WTC11 (cell line): ENCODE results near the gene ACOX2. TPM values are rescaled to one million over a fixed set of nuclear protein-coding genes. Genes with fewer than 3 reads are reported as not detected.

ENCODE experiments used
- ATAC-seq: fragments of 200-7000 bp; cut with Tn5 transposase; 2 replicates; pipeline ENCODE4 v1.10.0; 2021; ENCODE audit warnings: mild to moderate bottlenecking, moderate library complexity
- CTCF ChIA-PET: fragments of 300-600 bp; sonication (Branson Sonifier 250); formaldehyde crosslinking; loops from one replicate; lab custom pipeline; 2021; ENCODE audit warnings: antibody characterized with exemption; lab: Charles Lee
- POLR2A ChIA-PET: fragments of 350-600 bp; sonication (Branson Sonifier 250); formaldehyde crosslinking; loops from one replicate; lab custom pipeline; 2021; ENCODE audit warnings: antibody characterized with exemption; lab: Charles Lee
- DNase-seq: peaks from one replicate; pipeline ENCODE4 v3.0.0; 2021; ENCODE audit warnings: low spot score
- H3K27ac Mint-ChIP-seq: 2 replicates; pipeline ENCODE4 v1.8.0; 2021; ENCODE audit warnings: mixed read lengths
- H3K27me3 Mint-ChIP-seq: 2 replicates; pipeline ENCODE4 v1.8.0; 2021; ENCODE audit warnings: low read depth, mild to moderate bottlenecking, moderate library complexity, mixed read lengths
- H3K36me3 Mint-ChIP-seq: 2 replicates; pipeline ENCODE4 v1.8.0; 2021; ENCODE audit warnings: mixed read lengths
- H3K4me1 Mint-ChIP-seq: 2 replicates; pipeline ENCODE4 v1.8.0; 2022; ENCODE audit warnings: mixed read lengths
- H3K4me3 Mint-ChIP-seq: 2 replicates; pipeline ENCODE4 v1.8.0; 2021; ENCODE audit warnings: mild to moderate bottlenecking, moderate library complexity, mixed read lengths
- H3K9me3 Mint-ChIP-seq: 2 replicates; pipeline ENCODE4 v1.8.0; 2021; ENCODE audit warnings: mixed read lengths
- AFF4 ChIP-seq: sonication (generic); formaldehyde crosslinking; IDR thresholded peaks from 2 replicates; pipeline ENCODE4 v1.8.1; 2023; ENCODE audit warnings: mild to moderate bottlenecking, missing genetic modification reagents, borderline replicate concordance
- ATF3 ChIP-seq: sonication (generic); formaldehyde crosslinking; conservative IDR thresholded peaks from 2 replicates; pipeline ENCODE4 v1.8.1; 2022; ENCODE audit warnings: mild to moderate bottlenecking, missing genetic modification reagents
- CBFB ChIP-seq: sonication (generic); formaldehyde crosslinking; IDR thresholded peaks from 2 replicates; pipeline ENCODE4 v1.8.1; 2022; ENCODE audit warnings: mild to moderate bottlenecking, low read depth, missing genetic modification reagents
- CREB1 ChIP-seq: sonication (generic); formaldehyde crosslinking; IDR thresholded peaks from 2 replicates; pipeline ENCODE4 v1.8.0; 2023; ENCODE audit warnings: mild to moderate bottlenecking, missing genetic modification reagents
- ELF4 ChIP-seq: sonication (generic); formaldehyde crosslinking; IDR thresholded peaks from 2 replicates; pipeline ENCODE4 v1.8.1; 2022; ENCODE audit warnings: low read depth, mild to moderate bottlenecking, moderate library complexity, missing genetic modification reagents
- ESRRA ChIP-seq: sonication (generic); formaldehyde crosslinking; IDR thresholded peaks from 2 replicates; pipeline ENCODE4 v1.8.1; 2022; ENCODE audit warnings: mild to moderate bottlenecking, missing genetic modification reagents, borderline replicate concordance
- JAZF1 ChIP-seq: fragments of 250-450 bp; sonication (Bioruptor Pico); IDR thresholded peaks from 2 replicates; pipeline ENCODE4 v1.9.0; 2021; ENCODE audit warnings: moderate library complexity, mild to moderate bottlenecking, inconsistent platforms
- MAX ChIP-seq: sonication (generic); formaldehyde crosslinking; IDR thresholded peaks from 2 replicates; pipeline ENCODE4 v1.8.0; 2022; ENCODE audit warnings: mild to moderate bottlenecking, missing genetic modification reagents
- NR3C1 ChIP-seq: sonication (generic); formaldehyde crosslinking; conservative IDR thresholded peaks from 2 replicates; pipeline ENCODE4 v1.8.1; 2023; ENCODE audit warnings: low read depth, mild to moderate bottlenecking, missing genetic modification reagents
- SMAD4 ChIP-seq: sonication (generic); formaldehyde crosslinking; IDR thresholded peaks from 2 replicates; pipeline ENCODE4 v1.8.0; 2022; ENCODE audit warnings: mild to moderate bottlenecking, missing genetic modification reagents
- SP1 ChIP-seq: sonication (generic); formaldehyde crosslinking; conservative IDR thresholded peaks from 2 replicates; pipeline ENCODE4 v1.8.1; 2022; ENCODE audit warnings: missing genetic modification reagents
- USF2 ChIP-seq: sonication (generic); formaldehyde crosslinking; IDR thresholded peaks from 2 replicates; pipeline ENCODE4 v1.8.1; 2023; ENCODE audit warnings: mild to moderate bottlenecking, missing genetic modification reagents, moderate library complexity
- ZNF138 ChIP-seq: sonication (generic); formaldehyde crosslinking; conservative IDR thresholded peaks from 2 replicates; pipeline ENCODE4 v1.8.1; 2022; ENCODE audit warnings: mild to moderate bottlenecking, moderate library complexity, missing genetic modification reagents
- ZNF281 ChIP-seq: sonication (generic); formaldehyde crosslinking; IDR thresholded peaks from 2 replicates; pipeline ENCODE4 v1.8.0; 2023; ENCODE audit warnings: mild to moderate bottlenecking, missing genetic modification reagents
- ZNF416 ChIP-seq: fragments of 250-450 bp; sonication (Bioruptor Pico); IDR thresholded peaks from 2 replicates; pipeline ENCODE4 v1.9.0; 2021; ENCODE audit warnings: mild to moderate bottlenecking, inconsistent platforms
- ZNF423 ChIP-seq: fragments of 250-450 bp; sonication (Bioruptor Pico); IDR thresholded peaks from 2 replicates; pipeline ENCODE4 v2.1.2; 2022; ENCODE audit warnings: mild to moderate bottlenecking, moderate library complexity
- total RNA-seq: library from RNA; stranded (reverse); gene quantifications from 3 replicates; pipeline ENCODE4 v1.2.3, GENCODE V29; 2021
- TF ChIP-seq, protein P1 (sequence below): sonication (generic); formaldehyde crosslinking; IDR thresholded peaks from 2 replicates; pipeline ENCODE4 v1.8.1; 2023; ENCODE audit warnings: mild to moderate bottlenecking, moderate library complexity, missing genetic modification reagents
- TF ChIP-seq, protein P2 (sequence below): fragments of 200-600 bp; IDR thresholded peaks from 2 replicates; pipeline ENCODE4 v1.8.0; 2022; ENCODE audit warnings: antibody characterized with exemption

Gene ACOX2
- total RNA-seq, 1 experiment from 2014 or later: 1.1 TPM

GRCh38 chr3:58488967-58489366 is 48.0 kb downstream of the ACOX2 start:
- ChIA-PET CTCF (interaction anchor here (1.3 kb wide), 1 partner anchor 167 kb away, joined by 3 read pairs; no protein-coding TSS in a partner anchor), POLR2A (no interaction called here)
- Mint-ChIP-seq H3K4me3 (no peak overlapping the region), H3K36me3 (no peaks in the 10 kb centered on the region), H3K9me3 (no peaks in the 10 kb centered on the region), H3K4me1 (peaks cover 39% of the 10 kb centered on the region), H3K27me3 (peaks cover 16% of the 10 kb centered on the region), H3K27ac (no peak overlapping the region)
- TF ChIP-seq, protein P1, sequence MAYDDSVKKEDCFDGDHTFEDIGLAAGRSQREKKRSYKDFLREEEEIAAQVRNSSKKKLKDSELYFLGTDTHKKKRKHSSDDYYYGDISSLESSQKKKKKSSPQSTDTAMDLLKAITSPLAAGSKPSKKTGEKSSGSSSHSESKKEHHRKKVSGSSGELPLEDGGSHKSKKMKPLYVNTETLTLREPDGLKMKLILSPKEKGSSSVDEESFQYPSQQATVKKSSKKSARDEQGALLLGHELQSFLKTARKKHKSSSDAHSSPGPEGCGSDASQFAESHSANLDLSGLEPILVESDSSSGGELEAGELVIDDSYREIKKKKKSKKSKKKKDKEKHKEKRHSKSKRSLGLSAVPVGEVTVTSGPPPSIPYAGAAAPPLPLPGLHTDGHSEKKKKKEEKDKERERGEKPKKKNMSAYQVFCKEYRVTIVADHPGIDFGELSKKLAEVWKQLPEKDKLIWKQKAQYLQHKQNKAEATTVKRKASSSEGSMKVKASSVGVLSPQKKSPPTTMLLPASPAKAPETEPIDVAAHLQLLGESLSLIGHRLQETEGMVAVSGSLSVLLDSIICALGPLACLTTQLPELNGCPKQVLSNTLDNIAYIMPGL: no peak
- TF ChIP-seq JAZF1 (CRISPR knock-in tag) (no peak), ZNF416 (CRISPR knock-in tag) (no peak), CREB1 (CRISPR knock-in tag) (no peak), ESRRA (CRISPR knock-in tag) (no peak)
- no peak for DNase-seq
- ATAC-seq: no peak

- Mint-ChIP-seq H3K4me1 (peaks cover 27% of the 10 kb centered on the region), H3K36me3 (no peaks in the 10 kb centered on the region), H3K27me3 (peaks cover 16% of the 10 kb centered on the region), H3K27ac (no peak overlapping the region), H3K4me3 (no peak overlapping the region), H3K9me3 (no peaks in the 10 kb centered on the region)
- ChIA-PET POLR2A (no interaction called here), CTCF (interaction anchor here (3.5 kb wide), 1 partner anchor 24 kb away, joined by 12 read pairs; no protein-coding TSS in a partner anchor)
- ATAC-seq (no peak), DNase-seq (no peak)
- TF ChIP-seq ZNF281 (CRISPR knock-in tag) (no peak), NR3C1 (CRISPR knock-in tag) (no peak)
These were observed 49.7 kb downstream of the ACOX2 start for GRCh38 chr3:58487140-58487886.

DNA sequence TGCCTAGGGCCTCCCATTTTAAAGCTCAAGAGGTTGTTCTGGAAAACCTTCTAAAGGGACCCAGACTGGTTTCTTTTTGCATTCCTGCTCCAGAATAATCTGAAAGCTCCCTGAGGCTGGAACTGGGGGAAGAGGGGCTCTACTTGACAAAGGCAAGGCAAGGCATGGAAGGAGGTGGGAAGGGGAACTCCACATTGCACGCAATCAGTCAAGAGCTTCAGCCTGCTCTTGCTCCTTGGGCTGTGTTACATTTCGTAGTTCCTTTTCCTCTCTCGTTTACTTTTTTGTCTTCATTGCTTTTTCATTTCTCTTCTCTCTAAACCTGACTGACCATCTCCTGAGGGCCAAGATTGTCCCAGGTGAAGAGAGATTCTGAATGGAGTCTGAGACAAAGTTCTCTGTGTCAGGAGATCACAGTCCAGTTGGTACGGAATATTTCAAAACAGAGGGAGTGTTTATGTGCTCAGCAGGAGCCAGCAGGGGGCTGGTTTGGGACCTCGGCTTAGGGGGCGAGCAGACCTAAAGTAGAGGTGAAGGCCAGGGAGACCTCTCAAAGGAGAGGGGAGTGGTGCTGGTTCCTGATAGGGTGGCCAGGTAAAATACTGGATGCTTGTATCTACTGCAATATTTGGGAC is 51.1 kb downstream of the ACOX2 start:
- H3K4me1 Mint-ChIP-seq: peaks cover 23% of the 10 kb centered on the region
- no peak overlapping the region for H3K27ac Mint-ChIP-seq
- no peak for ATAC-seq
- POLR2A ChIA-PET: no interaction called here
- CTCF ChIA-PET: interaction anchor here (1.2 to 3.5 kb wide), 3 partner anchors 22 to 179 kb away, joined by 5 to 12 read pairs (median 7); partner anchors contain the start of genes HTD2 and RPP14
- no peaks in the 10 kb centered on the region for H3K36me3 Mint-ChIP-seq
- peaks cover 16% of the 10 kb centered on the region for H3K27me3 Mint-ChIP-seq
- no peak overlapping the region for H3K4me3 Mint-ChIP-seq
- no peak for DNase-seq
- H3K9me3 Mint-ChIP-seq: no peaks in the 10 kb centered on the region
- TF ChIP-seq ZNF423: no peak
- no peak for TF ChIP-seq AFF4
- TF ChIP-seq MAX (CRISPR knock-in tag): no peak
- no peak for TF ChIP-seq ZNF416 (CRISPR knock-in tag)
- no peak for TF ChIP-seq USF2
- no peak for TF ChIP-seq ESRRA (CRISPR knock-in tag)
- no peak for TF ChIP-seq ATF3 (CRISPR knock-in tag)
- TF ChIP-seq SMAD4 (CRISPR knock-in tag): no peak
- TF ChIP-seq ZNF138 (CRISPR knock-in tag): no peak
- no peak for TF ChIP-seq CBFB
- TF ChIP-seq ELF4 (CRISPR knock-in tag): no peak
- TF ChIP-seq, protein P2, sequence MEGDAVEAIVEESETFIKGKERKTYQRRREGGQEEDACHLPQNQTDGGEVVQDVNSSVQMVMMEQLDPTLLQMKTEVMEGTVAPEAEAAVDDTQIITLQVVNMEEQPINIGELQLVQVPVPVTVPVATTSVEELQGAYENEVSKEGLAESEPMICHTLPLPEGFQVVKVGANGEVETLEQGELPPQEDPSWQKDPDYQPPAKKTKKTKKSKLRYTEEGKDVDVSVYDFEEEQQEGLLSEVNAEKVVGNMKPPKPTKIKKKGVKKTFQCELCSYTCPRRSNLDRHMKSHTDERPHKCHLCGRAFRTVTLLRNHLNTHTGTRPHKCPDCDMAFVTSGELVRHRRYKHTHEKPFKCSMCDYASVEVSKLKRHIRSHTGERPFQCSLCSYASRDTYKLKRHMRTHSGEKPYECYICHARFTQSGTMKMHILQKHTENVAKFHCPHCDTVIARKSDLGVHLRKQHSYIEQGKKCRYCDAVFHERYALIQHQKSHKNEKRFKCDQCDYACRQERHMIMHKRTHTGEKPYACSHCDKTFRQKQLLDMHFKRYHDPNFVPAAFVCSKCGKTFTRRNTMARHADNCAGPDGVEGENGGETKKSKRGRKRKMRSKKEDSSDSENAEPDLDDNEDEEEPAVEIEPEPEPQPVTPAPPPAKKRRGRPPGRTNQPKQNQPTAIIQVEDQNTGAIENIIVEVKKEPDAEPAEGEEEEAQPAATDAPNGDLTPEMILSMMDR: no peak
- TF ChIP-seq SP1: no peak
